ENCODE data around the gene IKZF4. TPM values are rescaled to one million over a fixed set of nuclear protein-coding genes. Genes with fewer than 3 reads are reported as not detected.
"Not testable (repeated sequence)": the region's sequence is repeated elsewhere in the genome, so short reads cannot be mapped to it uniquely, and the experiment has no call there.

Gene IKZF4
- total RNA-seq, 2 donors from 2014 or later = 3.9 to 9.4 TPM

GRCh38 chr12:56062996-56063395 is 42.2 kb downstream of the IKZF4 start:
- peaks cover 5% of the 10 kb centered on the region for H3K36me3 Mint-ChIP-seq (ENCODE audit: low read depth)
- DNase-seq = no peak
- no peak overlapping the region for H3K27ac Mint-ChIP-seq
- H3K27me3 Mint-ChIP-seq = peaks cover 8% of the 10 kb centered on the region
- no peak overlapping the region for H3K4me3 Mint-ChIP-seq
- no peaks in the 10 kb centered on the region for H3K9me3 ChIP-seq (ENCODE audit: control insufficient read depth, low read length, poor library complexity, severe bottlenecking)
- ATAC-seq = no peak
- H3K4me1 Mint-ChIP-seq = peaks cover 3% of the 10 kb centered on the region

GRCh38 chr12:56071648-56072047 is 50.8 kb downstream of the IKZF4 start:
- Mint-ChIP-seq H3K36me3 (ENCODE audit: low read depth) (no peaks in the 10 kb centered on the region), H3K4me1 (peaks cover 2% of the 10 kb centered on the region), H3K27ac (no peak overlapping the region), H3K4me3 (no peak overlapping the region), H3K27me3 (no peaks in the 10 kb centered on the region)
- no peaks in the 10 kb centered on the region for H3K9me3 ChIP-seq (ENCODE audit: control insufficient read depth, low read length, poor library complexity, severe bottlenecking)
- DNase-seq (no peak), ATAC-seq (no peak)

- DNase-seq (no peak), ATAC-seq (no peak)
- no peak overlapping the region for H3K27ac Mint-ChIP-seq
- H3K4me1 Mint-ChIP-seq = no peaks in the 10 kb centered on the region
- no peaks in the 10 kb centered on the region for H3K36me3 Mint-ChIP-seq (ENCODE audit: low read depth)
- no peaks in the 10 kb centered on the region for H3K27me3 Mint-ChIP-seq
- H3K9me3 ChIP-seq (ENCODE audit: control insufficient read depth, low read length, poor library complexity, severe bottlenecking) = no peaks in the 10 kb centered on the region
- no peak overlapping the region for H3K4me3 Mint-ChIP-seq
These were observed 53.6 kb downstream of the IKZF4 start for GRCh38 chr12:56074396-56074795.

- H3K4me3 Mint-ChIP-seq; H3K27ac Mint-ChIP-seq; ATAC-seq; DNase-seq; H3K36me3 Mint-ChIP-seq (ENCODE audit: low read depth); H3K9me3 ChIP-seq (ENCODE audit: control insufficient read depth, low read length, poor library complexity, severe bottlenecking); H3K27me3 Mint-ChIP-seq; H3K4me1 Mint-ChIP-seq: not testable (repeated sequence)
These were observed 57.1 kb downstream of the IKZF4 start for GRCh38 chr12:56077966-56078365.

GRCh38 chr12:56078427-56078826 is 57.6 kb downstream of the IKZF4 start:
- Mint-ChIP-seq H3K4me3 (peak overlapping the region; percentile 87), H3K4me1 (peaks cover 5% of the 10 kb centered on the region), H3K27me3 (no peaks in the 10 kb centered on the region), H3K36me3 (ENCODE audit: low read depth) (no peaks in the 10 kb centered on the region), H3K27ac (no peak overlapping the region)
- H3K9me3 ChIP-seq (ENCODE audit: control insufficient read depth, low read length, poor library complexity, severe bottlenecking) = no peaks in the 10 kb centered on the region
- ATAC-seq (no peak), DNase-seq (no peak)

GRCh38 chr12:56078931-56079722 is 58.3 kb downstream of the IKZF4 start:
- Mint-ChIP-seq H3K36me3 (ENCODE audit: low read depth) (no peaks in the 10 kb centered on the region), H3K27me3 (no peaks in the 10 kb centered on the region), H3K27ac (no peak overlapping the region), H3K4me1 (peaks cover 5% of the 10 kb centered on the region), H3K4me3 (peak overlapping the region; percentile 87)
- ATAC-seq (peak; percentile 71), DNase-seq (peak; percentile 33 to 38 (median 37))
- no peaks in the 10 kb centered on the region for H3K9me3 ChIP-seq (ENCODE audit: control insufficient read depth, low read length, poor library complexity, severe bottlenecking)

GRCh38 chr12:56079723-56080555 is 59.1 kb downstream of the IKZF4 start, which contains the start of gene ERBB3:
Gene ERBB3, plus strand, starts transcription at chr12:56080165. Its CDS starts 136 bp downstream, at chr12:56080301.
- Mint-ChIP-seq H3K27me3 (no peaks in the 10 kb centered on the region), H3K27ac (no peak within 1 kb of the TSS)

GRCh38 chr12:56080556-56081138 is 59.8 kb downstream of the IKZF4 start:
- no peaks in the 10 kb centered on the region for H3K27me3 Mint-ChIP-seq
- no peaks in the 10 kb centered on the region for H3K36me3 Mint-ChIP-seq (ENCODE audit: low read depth)
- no peaks in the 10 kb centered on the region for H3K9me3 ChIP-seq (ENCODE audit: control insufficient read depth, low read length, poor library complexity, severe bottlenecking)
- DNase-seq (no peak), ATAC-seq (no peak)
- H3K4me3 Mint-ChIP-seq = peak overlapping the region; percentile 87
- peaks cover 5% of the 10 kb centered on the region for H3K4me1 Mint-ChIP-seq
- H3K27ac Mint-ChIP-seq = no peak overlapping the region

More at GRCh38 chr12:56079723-56080555, 59.1 kb downstream of the IKZF4 start, which contains the start of gene ERBB3:
- ATAC-seq (peak; percentile 82), DNase-seq (peak; percentile 25 to 59 (median 46))
- Mint-ChIP-seq H3K36me3 (ENCODE audit: low read depth) (no peaks in the 10 kb centered on the region), H3K4me3 (peak within 1 kb of the TSS; percentile 87), H3K4me1 (peaks cover 5% of the 10 kb centered on the region)
- no peaks in the 10 kb centered on the region for H3K9me3 ChIP-seq (ENCODE audit: control insufficient read depth, low read length, poor library complexity, severe bottlenecking)

- ATAC-seq (no peak), DNase-seq (no peak)
- H3K27me3 Mint-ChIP-seq = no peaks in the 10 kb centered on the region
- no peaks in the 10 kb centered on the region for H3K36me3 Mint-ChIP-seq (ENCODE audit: low read depth)
- H3K27ac Mint-ChIP-seq = no peak overlapping the region
- peak overlapping the region; percentile 87 for H3K4me3 Mint-ChIP-seq
- H3K9me3 ChIP-seq (ENCODE audit: control insufficient read depth, low read length, poor library complexity, severe bottlenecking) = no peaks in the 10 kb centered on the region
- peaks cover 5% of the 10 kb centered on the region for H3K4me1 Mint-ChIP-seq
These were observed 60.8 kb downstream of the IKZF4 start for GRCh38 chr12:56081393-56082347.

- Mint-ChIP-seq H3K36me3 (ENCODE audit: low read depth) (no peaks in the 10 kb centered on the region), H3K27ac (no peak overlapping the region), H3K4me3 (no peak overlapping the region), H3K4me1 (peaks cover 5% of the 10 kb centered on the region), H3K27me3 (no peaks in the 10 kb centered on the region)
- no peaks in the 10 kb centered on the region for H3K9me3 ChIP-seq (ENCODE audit: control insufficient read depth, low read length, poor library complexity, severe bottlenecking)
- DNase-seq (no peak), ATAC-seq (no peak)
These were observed 61.5 kb downstream of the IKZF4 start for GRCh38 chr12:56082382-56082781.

GRCh38 chr12:56082967-56083366 is 62.1 kb downstream of the IKZF4 start:
- DNase-seq = no peak
- Mint-ChIP-seq H3K4me3 (no peak overlapping the region), H3K27ac (peak overlapping the region; percentile 3), H3K4me1 (peaks cover 5% of the 10 kb centered on the region), H3K27me3 (no peaks in the 10 kb centered on the region), H3K36me3 (ENCODE audit: low read depth) (no peaks in the 10 kb centered on the region)
- H3K9me3 ChIP-seq (ENCODE audit: control insufficient read depth, low read length, poor library complexity, severe bottlenecking) = no peaks in the 10 kb centered on the region
- ATAC-seq = no peak

GRCh38 chr12:56084958-56085543 is 64.2 kb downstream of the IKZF4 start:
- no peaks in the 10 kb centered on the region for H3K27me3 Mint-ChIP-seq
- no peak overlapping the region for H3K4me3 Mint-ChIP-seq
- H3K36me3 Mint-ChIP-seq (ENCODE audit: low read depth) = no peaks in the 10 kb centered on the region
- ATAC-seq (no peak), DNase-seq (no peak)
- H3K4me1 Mint-ChIP-seq = peaks cover 5% of the 10 kb centered on the region
- no peak overlapping the region for H3K27ac Mint-ChIP-seq
- H3K9me3 ChIP-seq (ENCODE audit: control insufficient read depth, low read length, poor library complexity, severe bottlenecking) = no peaks in the 10 kb centered on the region

All from T-helper 17 cell (primary cell).